Ectodermal cell (in vitro differentiated cells): ENCODE results near the gene CHKA.

Experiments
- H3K27ac ChIP-seq: 2 replicates; pipeline ENCODE4 v1.7.0; 2013; ENCODE audit warnings: mild to moderate bottlenecking, low read depth, low read length; ENCODE audit not compliant: insufficient read depth, poor library complexity, severe bottlenecking
- H3K27me3 ChIP-seq: 2 replicates; pipeline ENCODE4 v1.7.0; 2013; ENCODE audit warnings: mild to moderate bottlenecking, low read length; ENCODE audit not compliant: insufficient read depth, control insufficient read depth, poor library complexity, severe bottlenecking
- H3K36me3 ChIP-seq: one replicate; pipeline ENCODE4 v1.7.0; 2013; ENCODE audit warnings: low read length; ENCODE audit not compliant: control insufficient read depth, insufficient read depth
- H3K4me1 ChIP-seq: one replicate; pipeline ENCODE4 v1.7.0; 2013; ENCODE audit warnings: low read length; ENCODE audit not compliant: control insufficient read depth, insufficient read depth
- H3K4me3 ChIP-seq: 2 replicates; pipeline ENCODE4 v1.7.0; 2013; ENCODE audit warnings: low read depth, low read length, control low read depth; ENCODE audit not compliant: insufficient read depth
- H3K9me3 ChIP-seq: 2 replicates; pipeline ENCODE4 v1.7.0; 2013; ENCODE audit warnings: mild to moderate bottlenecking, low read length, moderate library complexity; ENCODE audit not compliant: control insufficient read depth
- WGBS, 2 experiments: methylation state at CpG; one replicate each; pipeline ENCODE4 v1.1.7; 2013; ENCODE audit warnings: missing lambda C conversion rate in 2 of 2; 5-methylcytosine and 5-hydroxymethylcytosine counted together

Gene CHKA

DNA sequence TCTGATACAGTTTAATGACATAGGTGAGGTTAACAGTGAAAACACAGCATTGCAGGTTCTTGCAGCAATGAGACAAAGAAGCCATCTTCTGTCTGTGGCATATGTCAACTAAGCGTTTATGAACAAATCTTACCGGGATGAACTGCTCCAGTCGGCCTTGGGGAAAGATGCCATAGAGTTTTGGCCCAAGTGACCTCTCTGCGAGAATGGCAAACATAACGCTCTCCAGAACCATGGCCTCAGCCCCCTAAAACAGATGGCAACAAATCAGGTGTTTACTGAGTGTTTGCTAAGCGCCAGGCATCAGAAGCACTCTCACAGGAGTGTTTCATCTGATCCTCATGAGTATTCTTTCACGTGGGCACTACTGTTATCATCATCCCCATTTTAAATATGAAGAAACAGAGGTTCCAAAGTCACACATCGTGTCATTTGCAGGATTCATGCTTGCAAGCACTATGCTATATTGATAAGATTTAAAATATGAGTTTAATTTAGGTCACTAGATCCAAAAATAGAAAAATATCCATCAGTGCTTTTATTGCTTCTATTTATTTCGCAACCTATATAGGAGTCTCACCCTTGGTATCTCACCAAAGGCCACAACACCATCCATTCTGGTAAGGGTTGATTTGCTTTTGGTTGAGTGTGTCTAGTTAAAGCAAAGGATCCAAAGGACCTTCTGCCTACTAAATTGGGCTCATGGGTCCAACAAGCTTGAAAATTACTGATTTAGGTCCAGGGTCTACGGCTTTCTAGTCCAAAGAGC lies 46.4 kb downstream of the CHKA start:
- no peaks in the 10 kb centered on the region for H3K4me1 ChIP-seq
- WGBS, 2 experiments, result 95 to 97% methylated on average over 8 to 9 of the region's 10 CpGs
- H3K27me3 ChIP-seq, result no peaks in the 10 kb centered on the region
- H3K9me3 ChIP-seq, result no peaks in the 10 kb centered on the region
- no peaks in the 10 kb centered on the region for H3K36me3 ChIP-seq
- H3K27ac ChIP-seq, result no peak overlapping the region
- no peak overlapping the region for H3K4me3 ChIP-seq

DNA sequence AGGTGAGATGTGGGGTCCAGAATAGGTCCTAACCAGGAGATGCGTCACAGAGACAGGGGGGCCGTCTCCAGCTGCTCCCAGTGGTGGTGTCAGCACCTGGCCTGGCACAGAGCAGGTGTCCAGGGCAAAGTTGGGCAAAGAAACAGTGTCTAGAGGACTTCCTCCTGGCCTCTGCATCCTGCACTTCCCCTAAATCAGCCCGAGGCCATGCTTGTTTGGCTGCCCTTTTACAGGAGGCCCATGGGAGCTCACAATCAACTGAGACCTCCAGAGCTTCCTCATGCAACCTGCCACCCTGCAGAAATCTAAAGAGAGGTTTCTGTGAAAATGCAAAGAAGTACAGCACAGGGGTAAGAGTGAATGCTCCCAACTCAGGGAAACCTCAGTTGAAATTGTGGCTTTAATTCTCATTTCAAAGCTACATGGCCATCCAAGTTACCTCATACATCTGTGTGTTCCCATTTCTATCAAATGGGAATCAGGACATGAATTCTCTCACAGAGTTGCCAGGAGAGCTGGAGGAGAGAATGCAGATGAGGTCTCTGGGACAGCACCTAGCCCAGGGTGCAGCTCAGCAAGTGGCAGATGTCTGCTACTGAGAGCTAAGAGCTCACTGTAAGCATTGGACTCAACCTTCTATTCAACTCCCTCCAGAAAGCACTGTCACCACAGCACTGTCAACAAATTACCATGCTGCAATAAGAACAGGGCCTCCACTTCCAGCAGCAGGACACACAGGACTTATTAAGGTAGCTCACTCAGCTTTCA lies 49.7 kb downstream of the CHKA start:
- Histone ChIP-seq H3K36me3 (peaks cover 5% of the 10 kb centered on the region), H3K27ac (no peak overlapping the region), H3K4me3 (no peak overlapping the region), H3K4me1 (peaks cover 8% of the 10 kb centered on the region), H3K27me3 (no peaks in the 10 kb centered on the region), H3K9me3 (no peaks in the 10 kb centered on the region)
- 95 to 96% methylated on average over 3 of the region's 3 CpGs for WGBS, 2 experiments

DNA sequence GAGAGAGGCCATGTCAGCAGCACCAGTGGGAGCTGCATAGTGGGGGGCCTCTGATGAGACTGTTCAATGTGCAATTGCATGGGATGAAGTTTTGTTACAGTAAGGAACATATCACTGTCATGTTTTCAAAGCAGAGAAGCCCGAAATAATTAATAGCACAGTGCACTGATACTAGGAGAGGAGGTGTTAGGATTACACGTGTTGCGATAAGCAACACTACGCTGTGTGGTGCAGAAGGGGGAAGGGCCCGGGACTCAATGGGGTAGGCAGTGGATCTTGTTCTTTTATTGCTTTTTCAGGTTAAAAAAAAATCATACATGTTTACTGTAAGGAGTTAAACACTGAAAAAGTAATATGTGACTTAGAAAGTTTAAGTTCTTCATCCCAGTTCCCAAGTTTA lies 53.2 kb downstream of the CHKA start:
- H3K4me3 ChIP-seq, result no peak overlapping the region
- peaks cover 8% of the 10 kb centered on the region for H3K4me1 ChIP-seq
- WGBS, 2 experiments, result 97 to 98% methylated on average over 4 to 5 of the region's 5 CpGs
- H3K27me3 ChIP-seq, result no peaks in the 10 kb centered on the region
- no peaks in the 10 kb centered on the region for H3K9me3 ChIP-seq
- no peak overlapping the region for H3K27ac ChIP-seq
- H3K36me3 ChIP-seq, result peaks cover 5% of the 10 kb centered on the region

DNA sequence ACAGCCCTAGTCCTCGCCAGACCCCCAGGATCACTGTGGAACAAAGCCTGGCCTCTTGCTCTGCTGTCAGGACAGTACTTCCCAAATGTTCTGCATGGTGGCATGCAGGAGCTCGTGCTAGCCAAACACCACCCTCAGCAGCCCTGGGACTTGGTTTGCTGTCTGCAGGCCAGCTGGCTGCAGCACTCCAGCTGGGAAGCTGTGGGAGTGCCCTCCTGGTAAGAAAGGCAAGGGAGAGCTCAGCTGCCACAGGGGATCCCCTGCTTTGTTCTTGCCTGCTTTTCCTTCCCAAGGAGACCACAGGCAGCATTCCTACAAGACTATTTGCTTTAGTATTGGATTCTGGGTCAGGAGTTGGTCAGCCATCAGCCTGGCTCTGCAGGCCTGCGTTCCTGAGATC lies 54.4 kb downstream of the CHKA start:
- H3K9me3 ChIP-seq, result no peaks in the 10 kb centered on the region
- H3K4me1 ChIP-seq, result peaks cover 8% of the 10 kb centered on the region
- WGBS, 2 experiments, result 71 to 74% methylated on average over 3 of the region's 3 CpGs
- H3K27ac ChIP-seq, result no peak overlapping the region
- H3K4me3 ChIP-seq, result no peak overlapping the region
- H3K27me3 ChIP-seq, result no peaks in the 10 kb centered on the region
- peaks cover 7% of the 10 kb centered on the region for H3K36me3 ChIP-seq

DNA sequence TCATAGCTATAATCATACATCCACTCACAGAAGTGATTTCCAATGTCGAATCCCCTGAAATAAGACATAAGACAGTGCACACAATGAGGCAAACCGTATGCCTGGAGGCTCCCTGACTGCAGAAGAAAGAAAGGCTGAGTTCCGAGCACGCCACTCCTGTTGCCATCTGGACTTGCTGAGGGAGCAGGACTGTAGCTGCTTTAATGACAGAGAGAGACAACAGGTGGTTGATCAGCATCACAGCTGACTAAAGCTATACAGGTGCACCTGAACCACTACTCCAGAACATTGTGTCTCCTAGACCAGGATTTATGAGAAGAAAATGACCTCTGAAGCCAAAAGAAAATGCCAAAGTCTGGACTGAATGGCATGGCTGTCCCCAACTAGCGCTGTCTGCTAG lies 55.3 kb downstream of the CHKA start:
- WGBS, 2 experiments, result 91 to 95% methylated on average over 5 of the region's 5 CpGs
- Histone ChIP-seq H3K27me3 (no peaks in the 10 kb centered on the region), H3K9me3 (no peaks in the 10 kb centered on the region), H3K4me3 (no peak overlapping the region), H3K4me1 (peaks cover 8% of the 10 kb centered on the region), H3K36me3 (peaks cover 11% of the 10 kb centered on the region), H3K27ac (no peak overlapping the region)

DNA sequence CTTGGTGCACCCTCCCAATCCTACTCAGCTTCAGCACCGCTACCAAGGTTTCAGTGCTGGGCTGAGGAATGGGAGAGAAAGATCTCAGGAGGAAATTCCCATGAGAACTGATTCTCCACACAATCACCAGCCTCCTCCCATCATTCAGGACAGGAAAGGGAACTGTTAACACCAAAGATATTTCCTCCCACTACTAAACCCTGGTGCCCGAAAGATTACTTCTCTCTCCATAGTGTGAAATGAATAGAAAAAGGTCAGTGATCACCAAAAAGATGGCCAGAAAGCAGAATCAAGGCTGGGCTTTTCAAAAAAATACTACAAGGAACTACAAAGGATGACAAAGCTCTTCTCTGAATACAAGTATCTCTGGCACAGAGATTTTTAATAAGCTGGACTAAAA lies 56.3 kb downstream of the CHKA start:
- no peak overlapping the region for H3K27ac ChIP-seq
- 90 to 100% methylated on average over 1 to 2 of the region's 2 CpGs for WGBS, 2 experiments
- peaks cover 8% of the 10 kb centered on the region for H3K4me1 ChIP-seq
- H3K4me3 ChIP-seq, result no peak overlapping the region
- no peaks in the 10 kb centered on the region for H3K9me3 ChIP-seq
- H3K27me3 ChIP-seq, result no peaks in the 10 kb centered on the region
- H3K36me3 ChIP-seq, result peaks cover 11% of the 10 kb centered on the region

DNA sequence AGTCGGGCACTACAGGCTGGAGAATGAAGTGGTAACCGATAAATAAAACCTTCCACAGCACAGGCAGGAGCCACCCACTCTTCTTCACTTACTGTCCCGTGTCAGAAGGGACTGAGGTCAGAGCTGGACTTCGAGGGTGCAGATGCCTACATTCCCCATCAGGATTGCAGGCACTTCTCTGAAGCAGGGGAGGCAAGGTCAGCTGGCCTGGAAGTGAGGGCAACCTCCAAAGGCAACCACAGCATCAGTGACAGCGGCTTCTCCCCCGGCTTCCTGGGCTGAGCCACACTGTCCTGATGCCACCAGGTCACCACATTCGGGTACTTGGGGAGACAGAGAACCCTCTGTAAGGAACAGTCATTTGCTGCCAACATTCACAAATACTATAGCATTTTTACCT lies 59.7 kb downstream of the CHKA start:
- Histone ChIP-seq H3K27me3 (no peaks in the 10 kb centered on the region), H3K9me3 (no peaks in the 10 kb centered on the region), H3K27ac (no peak overlapping the region), H3K36me3 (peaks cover 6% of the 10 kb centered on the region), H3K4me1 (no peaks in the 10 kb centered on the region), H3K4me3 (no peak overlapping the region)
- 94% methylated on average over 7 of the region's 7 CpGs for WGBS, 2 experiments

DNA sequence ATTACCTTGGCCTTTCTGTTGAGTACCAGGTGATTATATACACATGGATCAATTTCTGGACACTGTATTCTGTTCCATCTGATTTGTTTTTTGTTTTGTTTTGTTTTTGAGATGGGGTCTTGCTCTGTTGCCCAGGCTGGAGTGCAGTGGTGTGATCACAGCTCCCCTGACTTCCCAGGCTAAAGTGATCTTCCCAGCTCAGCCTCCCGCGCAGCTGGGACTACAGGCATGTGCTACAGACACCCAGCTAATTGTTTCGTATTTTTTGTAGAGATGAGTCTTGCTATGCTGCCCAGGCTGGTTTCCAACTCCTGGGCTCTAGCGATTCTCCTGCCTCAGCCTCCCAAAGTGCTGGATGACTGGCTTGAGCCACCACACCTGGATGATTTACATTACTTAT lies 63.4 kb downstream of the CHKA start:
- no peak overlapping the region for H3K27ac ChIP-seq
- H3K9me3 ChIP-seq, result no peaks in the 10 kb centered on the region
- no peaks in the 10 kb centered on the region for H3K4me1 ChIP-seq
- H3K4me3 ChIP-seq, result no peak overlapping the region
- 93 to 99% methylated on average over 4 of the region's 4 CpGs for WGBS, 2 experiments
- peaks cover 6% of the 10 kb centered on the region for H3K36me3 ChIP-seq
- H3K27me3 ChIP-seq, result no peaks in the 10 kb centered on the region

DNA sequence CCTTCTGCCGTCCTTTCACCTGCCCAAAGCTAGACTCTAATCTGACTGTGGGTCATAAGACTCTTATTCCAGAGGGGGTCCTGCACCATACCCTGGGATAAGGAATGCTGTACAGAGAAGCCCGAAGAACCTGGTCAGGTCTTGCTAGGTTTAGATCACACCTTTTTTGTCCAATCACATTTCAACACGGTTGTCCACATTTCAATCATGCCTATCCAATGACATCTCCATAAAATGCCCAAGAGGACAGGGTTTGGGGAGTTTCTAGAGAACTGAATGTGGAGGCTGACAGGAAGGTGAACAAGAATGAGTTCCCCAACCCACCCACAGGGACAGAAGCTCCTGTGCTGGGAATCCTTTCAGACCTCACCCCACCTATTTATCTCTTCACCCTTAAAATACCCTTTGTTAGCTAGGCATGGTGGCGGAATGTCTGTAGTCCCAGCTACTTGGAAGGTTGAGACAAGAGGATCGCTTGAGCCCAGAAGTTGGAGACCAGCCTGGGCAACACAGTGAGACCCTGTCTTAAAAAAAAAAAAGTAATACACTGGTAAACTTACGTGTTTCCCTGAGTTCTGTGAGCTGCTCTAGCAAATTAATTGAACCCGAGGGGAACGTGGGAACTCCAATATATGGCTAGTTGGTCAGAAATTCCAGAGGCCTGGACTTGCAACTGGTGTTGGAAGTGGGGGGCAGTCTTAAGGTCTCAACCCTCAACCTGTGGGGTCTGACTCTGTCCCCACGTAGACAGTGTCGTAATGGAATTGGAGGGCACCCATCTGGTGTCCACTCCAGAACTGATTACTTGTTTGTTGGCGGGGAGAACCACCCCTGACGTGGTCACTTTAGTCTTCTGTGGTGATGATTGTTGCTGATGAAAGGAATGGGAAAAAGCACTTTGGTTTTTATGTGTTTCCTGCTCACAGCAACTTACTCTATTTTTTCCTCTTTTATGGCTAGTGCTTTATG lies 64.6 kb downstream of the CHKA start:
- Histone ChIP-seq H3K27ac (no peak overlapping the region), H3K4me1 (no peaks in the 10 kb centered on the region), H3K36me3 (peaks cover 2% of the 10 kb centered on the region), H3K4me3 (no peak overlapping the region), H3K27me3 (no peaks in the 10 kb centered on the region), H3K9me3 (no peaks in the 10 kb centered on the region)
- 93 to 97% methylated on average over 12 of the region's 12 CpGs for WGBS, 2 experiments
